ENCODE measurements around the gene HOMER2. TPM values are rescaled to one million over a fixed set of nuclear protein-coding genes. Genes with fewer than 3 reads are reported as not detected.

Gene HOMER2
- total and polyA plus RNA-seq, 9 of the 15 experiments (the other 6 are each of a cell fraction or from before 2014, with no cell fraction given): 0.13 to 0.47 (median 0.29) TPM; not detected in 1

GRCh38 chr15:82950746-82951370 is 1.7 kb downstream of the HOMER2 start:
- TF ChIP-seq ZNF124 (CRISPR knock-in tag; IDR thresholded peaks at IDR 0.05): no peak
- TF ChIP-seq E2F4 (CRISPR knock-in tag; IDR thresholded peaks at IDR 0.05; ENCODE audit: low read depth): no peak
- no peak for TF ChIP-seq MIER1 (IDR thresholded peaks at IDR 0.05; ENCODE audit: low read depth)
- no peak for TF ChIP-seq SUPT5H (IDR thresholded peaks at IDR 0.05)
- no peak for TF ChIP-seq EHMT2 (IDR thresholded peaks at IDR 0.05)
- TF ChIP-seq MTF1 (CRISPR knock-in tag; IDR thresholded peaks at IDR 0.05; ENCODE audit: borderline replicate concordance): no peak
- TF ChIP-seq ZC3H8 (IDR thresholded peaks at IDR 0.05): no peak
- no peak for TF ChIP-seq CEBPB (tag; IDR thresholded peaks at IDR 0.05)
- WGBS (ENCODE audit: insufficient coverage, low coverage, missing lambda C conversion rate): 3% methylated on average over 6 of the region's 6 CpGs
- POLR2A ChIA-PET: no interaction called here
- Histone ChIP-seq H3K79me2 (ENCODE audit: control insufficient read depth, insufficient read depth, low read length) (no peaks in the 10 kb centered on the region), H3K27me3 (ENCODE audit: control insufficient read depth in 2 of 2, insufficient read depth in 2 of 2, low read length in 2 of 2) (peaks cover 48 to 53% of the 10 kb centered on the region in 2 experiments), H3K4me2 (ENCODE audit: insufficient read depth, low read length) (no peak overlapping the region), H3K36me3 (ENCODE audit: control insufficient read depth, insufficient read depth, low read length) (no peaks in the 10 kb centered on the region), H3K9me1 (ENCODE audit: control insufficient read depth, insufficient read depth, low read length) (no peaks in the 10 kb centered on the region), H2AFZ (ENCODE audit: low read depth, low read length) (no peak overlapping the region), H3K4me3 (no peak overlapping the region), H3K27ac (ENCODE audit: extremely low read depth, low read depth, low read length) (no peak overlapping the region), H3K4me1 (replicated peaks in 1 of 2; ENCODE audit: control insufficient read depth in 2 of 2, insufficient read depth in 2 of 2, low read length in 2 of 2) (peaks cover 0 to 11% of the 10 kb centered on the region in 2 experiments; a peak in 2 of 5 replicates), H4K20me1 (replicated peaks; ENCODE audit: control insufficient read depth, insufficient read depth, low read length) (no peaks in the 10 kb centered on the region), H3K9me3 (replicated peaks; ENCODE audit: control insufficient read depth, insufficient read depth, low read depth, low read length) (no peaks in the 10 kb centered on the region), H3K9ac (ENCODE audit: insufficient read depth in 1 of 2, low read depth in 2 of 2, low read length in 2 of 2) (no peak overlapping the region)
- no peak for DNase-seq (ENCODE audit: extremely low read depth in 1 of 4, low spot score in 3 of 4)
- CTCF ChIA-PET (ENCODE audit: low intra/inter-chr PET ratio): no interaction called here
- ATAC-seq: no peak
- in situ Hi-C loops (cut with MboI) (no loop called here), intact Hi-C loops (cut with micrococcal nuclease) (no loop called here)
- BruUV-seq (replicated peaks): no TSS peak
- FAIRE-seq: no peak

Measured in K562 (cell line).